Hematopoietic multipotent progenitor cell treated with erythropoietin and hydrocortisone succinate and interleukin-3 and kit ligand, for 15 days (in vitro differentiated cells): ENCODE measurements around the gene GALNT1.

Experiments
- DNase-seq: peaks from one replicate; pipeline ENCODE4 v3.0.0-alpha.2; 2015; ENCODE audit warnings: low spot score

GALNT1 gene

DNA sequence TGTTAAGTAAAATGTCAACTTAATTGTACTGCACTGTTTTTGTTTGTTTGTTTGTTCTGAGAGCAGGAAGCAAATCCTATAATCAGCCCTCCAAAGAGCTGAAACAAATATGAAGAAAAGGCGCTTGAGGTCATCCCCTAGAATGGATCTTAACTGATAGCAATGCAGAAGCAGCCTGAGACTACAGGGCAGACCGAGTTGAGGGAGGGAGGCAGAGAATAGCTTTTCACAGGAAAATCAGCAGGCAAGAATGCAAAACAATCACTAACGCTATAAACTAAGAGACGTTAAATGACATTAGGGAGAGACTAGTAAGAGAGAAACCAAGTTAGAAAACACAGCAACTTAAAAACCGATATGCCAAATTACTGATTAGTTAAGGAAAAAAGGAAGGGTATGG is 37.2 kb downstream of the GALNT1 start:
- no peak for DNase-seq

DNA sequence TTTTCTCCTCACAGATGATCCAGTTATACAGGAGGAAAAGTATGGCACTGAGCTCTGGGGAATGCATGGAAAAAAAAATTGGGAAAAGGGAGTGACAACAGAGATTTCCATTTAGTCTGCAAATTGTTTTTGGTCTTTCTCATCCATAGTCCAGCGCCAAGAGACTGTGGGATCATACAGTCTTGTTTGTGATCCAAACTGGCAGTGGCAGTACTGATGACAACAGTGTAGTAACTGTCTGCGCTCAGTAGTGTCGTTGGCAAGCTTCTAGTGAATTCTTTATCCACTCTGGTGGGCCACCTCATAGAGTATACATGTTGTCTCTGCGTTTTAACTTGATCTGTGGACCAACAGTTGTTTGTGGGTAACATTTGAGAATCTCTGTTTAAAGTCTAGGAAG is 37.9 kb downstream of the GALNT1 start:
- DNase-seq: no peak

DNA sequence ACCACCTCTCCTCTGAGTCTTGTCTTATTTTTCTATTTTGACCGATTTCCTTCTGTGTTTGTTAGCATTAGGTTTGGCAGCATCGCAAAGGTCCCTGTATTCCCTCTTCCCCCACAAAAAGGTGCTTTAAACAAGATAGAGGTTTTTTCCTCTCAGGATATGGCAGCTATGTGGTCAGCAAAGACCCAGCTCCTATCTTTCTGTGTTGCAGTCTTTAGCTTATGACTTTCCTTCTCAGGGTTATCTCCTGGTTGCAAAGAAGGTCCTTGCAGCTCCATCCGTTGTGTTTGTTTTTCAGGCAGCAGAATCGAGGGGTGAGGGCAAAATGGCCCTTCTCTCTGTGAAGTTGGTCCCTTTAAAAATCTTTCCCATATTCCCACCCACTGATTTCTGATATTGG is 38.4 kb downstream of the GALNT1 start:
- no peak for DNase-seq

DNA sequence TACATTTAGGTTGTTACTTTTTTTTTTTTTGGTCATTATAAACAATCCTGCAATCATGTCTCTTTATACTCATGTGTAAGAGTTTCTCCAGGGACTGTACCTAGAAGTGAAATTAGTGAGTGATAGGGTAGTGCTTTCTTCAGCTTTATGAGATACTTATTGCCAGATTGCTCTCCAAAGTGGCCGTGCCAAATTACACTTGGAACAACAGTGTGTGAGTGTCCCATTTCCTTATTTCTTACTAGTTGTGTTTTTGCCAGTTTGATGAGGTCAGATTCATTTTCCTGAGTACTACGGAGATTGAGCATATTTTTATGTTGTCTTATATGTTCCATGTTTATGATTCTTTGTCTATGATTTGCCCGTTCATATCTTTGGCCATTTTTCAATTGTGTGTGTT is 39.2 kb downstream of the GALNT1 start:
- no peak for DNase-seq

GRCh38 chr18:35623255-35623654 is 41.7 kb downstream of the GALNT1 start:
- DNase-seq: no peak

- no peak for DNase-seq
Observed at GRCh38 chr18:35624146-35624545, 42.6 kb downstream of the GALNT1 start.

DNA sequence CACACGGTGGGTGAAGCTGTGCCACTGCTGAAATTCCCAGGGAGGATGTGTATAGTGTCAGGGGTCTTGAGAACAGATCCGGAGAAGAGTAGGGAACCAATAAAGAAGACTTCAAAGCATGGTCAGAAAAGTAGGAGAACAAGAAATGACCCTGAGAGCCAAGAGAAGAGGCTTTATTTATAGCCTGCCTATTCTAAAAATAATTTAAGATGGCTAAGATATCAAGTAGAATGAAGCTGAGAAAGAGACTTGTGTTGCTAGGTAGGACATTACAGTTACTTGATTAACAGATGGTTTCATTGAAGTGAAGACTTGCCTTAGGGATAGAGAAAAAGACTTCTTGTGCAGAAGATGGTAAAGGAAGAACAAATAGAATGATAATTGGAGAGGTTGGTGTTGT is 43.7 kb downstream of the GALNT1 start:
- DNase-seq: no peak

GRCh38 chr18:35633761-35634160 is 52.2 kb downstream of the GALNT1 start:
- DNase-seq: no peak

- no peak for DNase-seq
Observed at GRCh38 chr18:35634323-35634722, 52.8 kb downstream of the GALNT1 start.

GRCh38 chr18:35635170-35635569 is 53.6 kb downstream of the GALNT1 start:
- DNase-seq: no peak

DNA sequence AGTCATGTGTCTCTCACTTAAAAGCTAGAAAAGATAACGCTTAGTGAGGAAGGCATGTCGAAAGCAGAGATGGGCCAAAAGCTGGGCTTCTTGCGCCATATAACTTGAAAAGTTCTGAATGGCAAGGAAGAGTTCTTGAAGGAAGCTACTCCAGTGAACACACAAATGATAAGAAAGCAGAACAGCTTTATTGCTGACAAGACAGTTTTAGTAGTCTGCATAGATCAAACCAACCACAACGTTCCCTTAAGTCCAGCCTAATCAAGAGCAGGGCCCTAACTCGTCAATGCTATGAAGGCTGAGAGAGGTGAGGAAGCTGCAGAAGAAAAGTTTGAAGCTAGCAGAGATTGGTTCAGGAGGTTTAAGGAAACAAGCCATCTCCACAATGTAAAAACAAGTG is 55.7 kb downstream of the GALNT1 start:
- DNase-seq: no peak

GRCh38 chr18:35639296-35639695 is 57.8 kb downstream of the GALNT1 start:
- no peak for DNase-seq

- no peak for DNase-seq
Observed at GRCh38 chr18:35641467-35641866, 59.9 kb downstream of the GALNT1 start.

DNA sequence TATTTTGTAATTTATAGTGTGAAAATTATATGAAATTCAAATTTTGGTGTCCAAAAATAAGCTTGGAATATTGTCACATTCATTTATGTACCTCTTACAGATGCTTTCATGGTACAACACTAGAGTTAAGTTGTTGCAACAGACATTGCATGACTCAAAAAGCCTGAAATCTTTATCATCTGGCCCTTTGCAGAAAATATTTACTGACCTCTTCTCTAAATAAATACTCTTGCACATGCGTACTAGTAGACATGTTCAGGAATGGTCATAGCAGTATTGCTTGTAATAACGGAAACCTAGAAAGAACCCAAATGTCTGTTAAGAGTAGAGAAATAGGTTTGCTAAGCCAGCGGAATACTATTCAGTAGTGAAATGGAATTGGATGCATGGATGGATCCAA is 60.4 kb downstream of the GALNT1 start:
- DNase-seq: no peak

DNA sequence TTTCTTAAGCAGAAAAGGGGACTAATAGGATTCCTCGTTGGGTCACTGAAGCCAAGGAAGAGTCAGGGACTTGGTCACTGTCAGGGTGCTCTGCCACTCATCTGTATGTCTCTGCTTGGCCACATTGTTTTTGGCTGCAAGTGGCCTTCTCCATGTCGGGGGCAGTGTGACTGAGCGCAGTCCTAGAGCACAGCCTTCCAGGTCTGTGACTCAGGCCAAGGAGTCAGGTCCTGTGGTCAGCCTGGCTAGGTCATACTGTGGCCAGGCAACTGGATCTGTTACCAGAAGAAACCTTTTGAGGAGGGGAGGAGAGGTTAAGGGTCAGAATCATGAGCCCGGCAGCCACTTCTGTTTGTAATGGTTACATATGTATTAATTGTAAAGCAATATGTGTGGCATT is 61.3 kb downstream of the GALNT1 start:
- DNase-seq: no peak

DNA sequence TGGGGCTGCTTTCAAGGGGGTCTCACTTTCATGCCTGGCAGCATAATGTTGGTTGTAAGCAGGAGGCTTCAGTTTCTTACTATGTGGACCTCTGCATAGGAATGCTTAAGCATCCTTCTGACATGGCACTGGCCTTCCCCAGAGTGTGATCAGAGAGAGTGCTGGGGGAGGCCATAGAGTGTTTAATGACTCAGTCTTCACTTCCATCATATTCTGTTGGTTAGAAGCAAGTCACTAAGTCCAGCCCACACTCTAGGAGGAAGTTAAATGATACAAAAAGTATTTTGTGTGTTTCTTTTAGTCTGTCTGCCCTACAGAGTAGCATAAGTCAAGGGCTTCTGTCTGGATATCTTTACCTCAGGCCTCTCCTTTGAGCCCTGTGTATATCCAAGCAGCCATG is 64.9 kb downstream of the GALNT1 start:
- no peak for DNase-seq

- DNase-seq: no peak
Observed at GRCh38 chr18:35653392-35654135, 72.0 kb downstream of the GALNT1 start.

- DNase-seq: no peak
Observed at GRCh38 chr18:35658112-35658511, 76.6 kb downstream of the GALNT1 start.

DNA sequence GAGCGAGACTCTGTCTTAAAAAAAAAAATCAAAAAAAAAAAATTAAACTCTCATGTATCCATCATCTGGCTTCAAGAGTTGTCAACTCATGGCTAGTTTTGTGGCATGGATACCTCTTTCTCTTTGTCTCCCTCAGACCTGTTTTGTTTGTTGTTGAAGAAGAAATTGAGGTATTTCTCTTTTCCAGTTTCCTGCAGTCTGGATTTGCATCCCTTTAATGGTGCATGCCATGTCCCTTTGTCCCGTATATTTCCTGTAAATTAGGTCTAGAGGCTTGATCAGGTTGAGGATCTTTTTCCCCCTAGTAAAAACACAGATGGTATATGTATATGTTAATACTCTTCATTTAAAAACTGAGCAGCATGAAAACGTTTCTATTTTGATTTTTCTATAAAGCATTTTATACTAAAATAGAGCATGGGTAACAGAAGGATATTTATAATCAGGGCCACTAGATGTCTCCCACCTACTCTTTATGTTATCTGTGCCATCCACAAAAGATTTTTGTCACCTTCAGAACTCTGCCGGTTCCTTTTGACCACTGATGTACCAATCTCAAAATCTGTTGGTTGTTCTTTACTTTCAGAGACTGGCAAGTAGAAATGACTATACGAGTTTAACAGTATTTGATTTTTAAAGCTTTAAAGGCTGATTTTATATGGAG is 80.1 kb downstream of the GALNT1 start:
- DNase-seq: no peak

GRCh38 chr18:35662293-35663062 is 80.9 kb downstream of the GALNT1 start:
- no peak for DNase-seq

GRCh38 chr18:35671966-35672603 is 90.5 kb downstream of the GALNT1 start:
- DNase-seq: no peak

DNA sequence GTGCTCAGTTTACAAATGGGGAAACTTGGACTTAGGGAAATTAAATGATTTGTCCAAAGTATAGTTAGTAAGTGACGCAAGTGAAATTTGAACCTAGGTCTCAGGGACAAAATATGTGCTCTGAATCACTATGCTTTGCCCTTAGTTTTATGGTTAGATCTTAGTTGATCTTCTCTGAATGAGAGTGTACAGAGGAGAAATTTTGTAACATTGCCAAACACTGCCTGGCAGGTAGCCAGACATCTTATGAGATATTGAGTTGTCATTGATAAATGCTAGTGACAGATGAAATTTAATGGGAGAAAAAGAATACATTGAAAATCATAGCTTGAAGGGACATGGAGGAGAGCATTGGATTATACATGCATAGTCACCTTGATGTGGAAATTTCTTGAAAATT is 91.4 kb downstream of the GALNT1 start:
- DNase-seq: no peak

DNA sequence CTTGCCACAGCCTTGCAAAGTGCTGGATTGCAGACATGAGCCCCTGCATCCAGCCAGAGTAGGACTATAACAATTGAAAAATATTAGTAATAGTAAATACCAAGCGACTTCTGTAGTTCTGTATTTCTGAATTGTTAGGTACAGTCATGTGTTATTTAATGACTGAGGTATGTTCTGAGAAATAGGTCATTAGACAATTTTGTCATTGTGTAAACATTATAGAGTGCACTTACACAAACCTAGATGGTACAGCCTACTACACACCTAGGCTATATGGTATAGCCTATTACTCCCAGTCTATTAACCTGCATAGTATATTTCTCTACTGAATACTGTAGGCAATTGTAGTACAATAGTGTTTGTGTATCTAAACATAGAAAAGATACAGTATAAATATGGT is 92.1 kb downstream of the GALNT1 start:
- DNase-seq: no peak
